CD4-positive, alpha-beta T cell (primary cell): ENCODE measurements around the gene IL17C. TPM values are rescaled to one million over a fixed set of nuclear protein-coding genes. Genes with fewer than 3 reads are reported as not detected.

Experiments used
- ATAC-seq: fragments of 200-7000 bp; cut with Tn5 transposase; one replicate; pipeline ENCODE4 v1.10.0; 2022; ENCODE audit warnings: mild to moderate bottlenecking; ENCODE audit not compliant: poor library complexity
- CTCF ChIA-PET: fragments of 350-600 bp; sonication (Branson Sonifier 250); formaldehyde crosslinking; loops from one replicate; lab custom pipeline; 2021; ENCODE audit warnings: antibody characterized with exemption, inconsistent platforms; lab: Charles Lee
- POLR2A ChIA-PET: fragments of 350-600 bp; sonication (Branson Sonifier 250); formaldehyde crosslinking; loops from one replicate; lab custom pipeline; 2021; ENCODE audit warnings: antibody characterized with exemption, inconsistent platforms; lab: Charles Lee
- DNase-seq, 14 experiments: peaks; one replicate each; pipeline ENCODE4 v3.0.0-alpha.2; 2013 to 2020; ENCODE audit warnings: mixed read lengths in 2 of 14
- H3K27ac ChIP-seq, 2 donors: one replicate each; pipeline versions ENCODE4 v1.5.1 to v1.7.0; 2013; ENCODE audit warnings: low read length in 2 of 2, low read depth in 1 of 2, mild to moderate bottlenecking in 1 of 2
- H3K27me3 ChIP-seq, 2 experiments: 1 replicate in 1 of 2; 2 replicates in 1 of 2; pipeline versions ENCODE4 v1.6.1 to v1.7.0; 2013; ENCODE audit warnings: low read length in 2 of 2, control low read depth in 1 of 2, mild to moderate bottlenecking in 1 of 2, moderate library complexity in 1 of 2; ENCODE audit not compliant: insufficient read depth in 2 of 2, control insufficient read depth in 1 of 2
- H3K36me3 ChIP-seq: one replicate; pipeline ENCODE4 v1.6.1; 2013; ENCODE audit warnings: low read length, control low read depth; ENCODE audit not compliant: insufficient read depth
- H3K4me1 ChIP-seq: one replicate; pipeline ENCODE4 v1.6.1; 2013; ENCODE audit warnings: low read length, control low read depth; ENCODE audit not compliant: insufficient read depth
- H3K4me3 ChIP-seq: one replicate; pipeline ENCODE4 v1.5.1; 2013; ENCODE audit warnings: mild to moderate bottlenecking, low read length, moderate library complexity
- H3K9me3 ChIP-seq, 2 experiments: 1 replicate in 1 of 2; 2 replicates in 1 of 2; pipeline versions ENCODE4 v1.6.1 to v1.7.0; 2013; ENCODE audit warnings: low read length in 2 of 2, mild to moderate bottlenecking in 2 of 2, control low read depth in 1 of 2, moderate library complexity in 1 of 2; ENCODE audit not compliant: control insufficient read depth in 1 of 2, insufficient read depth in 1 of 2
- H3K27ac Mint-ChIP-seq: one replicate; pipeline ENCODE4 v1.8.0; 2020; ENCODE audit warnings: mixed read lengths
- H3K27me3 Mint-ChIP-seq: one replicate; pipeline ENCODE4 v1.8.0; 2021; ENCODE audit warnings: mixed read lengths
- H3K36me3 Mint-ChIP-seq: one replicate; pipeline ENCODE4 v1.8.0; 2021; ENCODE audit warnings: low read depth, mixed read lengths
- H3K4me1 Mint-ChIP-seq: one replicate; pipeline ENCODE4 v1.8.0; 2021; ENCODE audit warnings: low read depth, mixed read lengths
- H3K4me3 Mint-ChIP-seq: one replicate; pipeline ENCODE4 v1.8.0; 2020; ENCODE audit warnings: mild to moderate bottlenecking, mixed read lengths
- H3K9me3 Mint-ChIP-seq: one replicate; pipeline ENCODE4 v1.8.0; 2020; ENCODE audit warnings: mixed read lengths
- intact Hi-C, 2 experiments: fragments of 100-400 bp; cut with DNase I in 1 of 2; cut with micrococcal nuclease in 1 of 2; formaldehyde crosslinking; loops; one replicate each; pipeline versions ENCODE4 v1.15.1 to v1.9.0; 2023 to 2025; cut with DNase I, micrococcal nuclease
- total RNA-seq, 174 experiments: library from RNA in 2 of 174; stranded (reverse) in 2 of 174; gene quantifications; one replicate each; pipeline ENCODE4 v1.2.3 and lab custom pipeline; 2021 to 2026
- TF ChIP-seq, protein P1 (sequence below): fragments of 200-600 bp; IDR thresholded peaks from one replicate; pipeline ENCODE4 v1.8.0; 2022; ENCODE audit warnings: antibody characterized with exemption, mild to moderate bottlenecking

Gene IL17C
- total RNA-seq, 2 experiments from 2014 or later, result 0.77 TPM; not detected in 1

DNA sequence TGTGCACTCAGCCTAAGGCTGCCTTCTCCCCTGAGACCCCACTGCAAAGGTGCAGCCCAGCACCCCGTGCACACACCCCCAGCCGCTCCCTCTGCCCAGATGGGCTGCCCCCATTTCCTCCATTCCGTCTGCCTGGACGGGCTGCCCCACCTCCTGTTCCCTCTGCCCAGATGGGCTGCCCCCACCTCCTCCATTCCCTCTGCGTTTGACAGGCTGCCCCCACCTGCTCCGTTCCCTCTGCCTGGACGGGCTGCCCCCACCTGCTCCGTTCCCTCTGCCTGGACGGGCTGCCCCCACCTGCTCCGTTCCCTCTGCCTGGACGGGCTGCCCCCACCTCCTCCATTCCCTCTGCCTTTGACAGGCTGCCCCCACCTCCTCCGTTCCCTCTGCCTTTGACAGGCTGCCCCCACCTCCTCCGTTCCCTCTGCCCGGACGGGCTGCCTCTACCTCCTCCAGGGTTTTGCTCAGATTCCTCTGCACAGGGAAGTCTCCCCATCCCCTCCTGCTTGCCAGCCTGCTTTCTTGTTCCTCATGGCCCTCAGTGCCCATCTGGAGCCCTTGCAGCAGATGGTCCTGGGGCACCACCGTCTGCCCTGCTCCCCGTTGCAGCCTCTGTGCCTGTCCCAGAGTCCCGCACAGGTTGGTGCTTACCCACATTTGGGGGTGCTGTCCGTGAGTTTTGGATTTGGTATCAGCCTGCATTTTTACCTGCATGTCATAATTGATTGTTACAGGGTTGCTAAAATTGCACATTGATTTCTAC, 23.4 kb upstream of the IL17C start:
- Histone ChIP-seq H3K4me3 (no peak overlapping the region), H3K27ac (no peak overlapping the region), H3K36me3 (peaks cover 62% of the 10 kb centered on the region), H3K4me1 (peaks cover 17% of the 10 kb centered on the region), H3K27me3 (no peaks in the 10 kb centered on the region), H3K9me3 (no peaks in the 10 kb centered on the region)
- peak overlapping the region; percentile 51 for H3K27ac Mint-ChIP-seq
- no peak overlapping the region for H3K4me3 Mint-ChIP-seq
- POLR2A ChIA-PET, result no interaction called here
- peaks cover 21% of the 10 kb centered on the region for H3K4me1 Mint-ChIP-seq
- TF ChIP-seq, protein P1, sequence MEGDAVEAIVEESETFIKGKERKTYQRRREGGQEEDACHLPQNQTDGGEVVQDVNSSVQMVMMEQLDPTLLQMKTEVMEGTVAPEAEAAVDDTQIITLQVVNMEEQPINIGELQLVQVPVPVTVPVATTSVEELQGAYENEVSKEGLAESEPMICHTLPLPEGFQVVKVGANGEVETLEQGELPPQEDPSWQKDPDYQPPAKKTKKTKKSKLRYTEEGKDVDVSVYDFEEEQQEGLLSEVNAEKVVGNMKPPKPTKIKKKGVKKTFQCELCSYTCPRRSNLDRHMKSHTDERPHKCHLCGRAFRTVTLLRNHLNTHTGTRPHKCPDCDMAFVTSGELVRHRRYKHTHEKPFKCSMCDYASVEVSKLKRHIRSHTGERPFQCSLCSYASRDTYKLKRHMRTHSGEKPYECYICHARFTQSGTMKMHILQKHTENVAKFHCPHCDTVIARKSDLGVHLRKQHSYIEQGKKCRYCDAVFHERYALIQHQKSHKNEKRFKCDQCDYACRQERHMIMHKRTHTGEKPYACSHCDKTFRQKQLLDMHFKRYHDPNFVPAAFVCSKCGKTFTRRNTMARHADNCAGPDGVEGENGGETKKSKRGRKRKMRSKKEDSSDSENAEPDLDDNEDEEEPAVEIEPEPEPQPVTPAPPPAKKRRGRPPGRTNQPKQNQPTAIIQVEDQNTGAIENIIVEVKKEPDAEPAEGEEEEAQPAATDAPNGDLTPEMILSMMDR, result no peak
- intact Hi-C loops, result no loop called here
- ATAC-seq (no peak), DNase-seq (no peak)
- H3K36me3 Mint-ChIP-seq, result peaks cover 85% of the 10 kb centered on the region
- no peaks in the 10 kb centered on the region for H3K9me3 Mint-ChIP-seq
- CTCF ChIA-PET, result no interaction called here
- no peaks in the 10 kb centered on the region for H3K27me3 Mint-ChIP-seq

DNA sequence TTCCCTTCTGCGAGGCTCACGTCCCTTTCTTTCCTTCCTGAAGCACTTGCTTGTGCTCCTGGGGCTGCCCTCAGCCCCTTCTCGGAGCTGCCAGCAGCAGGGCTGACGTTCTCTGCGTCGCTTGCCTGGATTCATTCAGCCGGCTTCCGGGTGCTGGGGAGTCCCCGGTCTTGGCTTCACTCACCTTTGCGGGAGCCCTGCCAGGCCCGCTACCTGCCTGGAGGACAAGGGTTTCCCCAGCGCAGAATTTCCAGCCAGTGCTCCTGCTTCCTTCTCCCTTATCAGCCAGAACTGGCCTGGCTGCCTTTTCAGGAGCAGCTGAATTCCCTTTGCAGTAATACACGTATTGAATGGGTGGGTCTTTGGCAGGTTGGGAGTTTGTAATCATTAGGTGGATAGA, 22.1 kb upstream of the IL17C start:
- Mint-ChIP-seq H3K36me3 (peaks cover 83% of the 10 kb centered on the region), H3K4me1 (peaks cover 28% of the 10 kb centered on the region), H3K9me3 (no peaks in the 10 kb centered on the region), H3K4me3 (no peak overlapping the region), H3K27ac (peak overlapping the region; percentile 90), H3K27me3 (no peaks in the 10 kb centered on the region)
- intact Hi-C loops, result no loop called here
- TF ChIP-seq, protein P1, result no peak
- DNase-seq, result no peak
- Histone ChIP-seq H3K4me1 (peaks cover 30% of the 10 kb centered on the region), H3K36me3 (peaks cover 49% of the 10 kb centered on the region), H3K4me3 (no peak overlapping the region), H3K27me3 (no peaks in the 10 kb centered on the region), H3K27ac (no peak overlapping the region), H3K9me3 (no peaks in the 10 kb centered on the region)
- CTCF ChIA-PET, result no interaction called here
- no peak for ATAC-seq
- POLR2A ChIA-PET, result interaction anchor here (1.5 kb wide), 1 partner anchor 22 kb away, joined by 3 read pairs; the partner anchor contains the start of gene IL17C

DNA sequence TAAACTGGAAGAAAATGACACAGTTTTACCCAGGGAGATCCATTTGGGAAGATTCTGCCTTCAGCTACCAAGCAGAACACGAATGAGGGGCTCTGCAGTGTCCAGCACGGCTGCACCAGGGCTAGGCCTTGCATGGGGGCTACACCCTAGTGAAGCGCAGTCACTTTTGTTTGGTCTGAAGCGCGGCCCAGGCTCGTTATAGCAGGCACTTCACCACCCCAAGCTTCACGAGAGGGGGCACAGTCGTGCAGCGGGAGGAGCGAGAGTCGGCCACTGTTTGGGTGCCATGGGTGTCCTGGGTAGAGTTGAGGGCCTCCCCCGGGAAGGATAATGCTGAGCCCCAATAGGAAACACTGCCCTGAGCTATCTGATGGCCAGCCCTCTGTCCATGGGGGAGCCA, 21.6 kb upstream of the IL17C start:
- ATAC-seq (no peak), DNase-seq (no peak)
- TF ChIP-seq, protein P1, result no peak
- intact Hi-C loops, result no loop called here
- Histone ChIP-seq H3K9me3 (no peaks in the 10 kb centered on the region), H3K4me3 (no peak overlapping the region), H3K27ac (no peak overlapping the region), H3K36me3 (peaks cover 46% of the 10 kb centered on the region), H3K4me1 (peaks cover 34% of the 10 kb centered on the region), H3K27me3 (no peaks in the 10 kb centered on the region)
- Mint-ChIP-seq H3K27me3 (no peaks in the 10 kb centered on the region), H3K9me3 (no peaks in the 10 kb centered on the region), H3K27ac (peak overlapping the region; percentile 90), H3K36me3 (peaks cover 84% of the 10 kb centered on the region), H3K4me1 (peaks cover 28% of the 10 kb centered on the region), H3K4me3 (no peak overlapping the region)
- POLR2A ChIA-PET, result interaction anchor here (1.5 kb wide), 1 partner anchor 21 kb away, joined by 3 read pairs; the partner anchor contains the start of gene IL17C
- CTCF ChIA-PET, result no interaction called here
